GM19324 (cell line): ENCODE data around the gene ALOXE3.
"Not testable (repeated sequence)": the region's sequence is repeated elsewhere in the genome, so short reads cannot be mapped to it uniquely, and the experiment has no call there.

Source experiments
- ATAC-seq: cut with Tn5 transposase; IDR thresholded peaks from one replicate; pipeline ENCODE4 v1.9.1; 2021; ENCODE audit warnings: mild to moderate bottlenecking, moderate library complexity; ENCODE audit not compliant: unreplicated experiment, low FRiP score

Gene ALOXE3

GRCh38 chr17:8103549-8103948 is 14.8 kb downstream of the ALOXE3 start:
- ATAC-seq = no peak

DNA sequence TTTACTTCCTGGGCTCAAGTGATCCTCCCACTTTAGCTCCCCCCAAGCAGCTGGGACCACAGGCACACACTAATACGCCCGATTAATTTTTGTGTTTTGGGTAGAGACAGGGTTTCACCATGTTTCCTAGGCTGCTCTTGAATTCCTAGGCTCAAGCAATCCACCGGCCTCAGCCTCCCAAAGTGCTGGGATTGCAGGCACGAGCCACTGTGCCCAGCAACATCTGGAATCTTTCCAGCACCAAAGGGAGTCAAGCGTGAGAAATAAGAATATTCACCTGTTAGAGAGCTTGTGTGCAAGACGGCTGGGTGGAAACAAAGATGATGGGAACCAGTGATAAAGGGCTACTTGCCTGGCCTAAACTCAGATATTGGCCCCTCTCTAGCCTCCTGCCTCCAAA is 16.6 kb downstream of the ALOXE3 start:
- ATAC-seq = no peak

DNA sequence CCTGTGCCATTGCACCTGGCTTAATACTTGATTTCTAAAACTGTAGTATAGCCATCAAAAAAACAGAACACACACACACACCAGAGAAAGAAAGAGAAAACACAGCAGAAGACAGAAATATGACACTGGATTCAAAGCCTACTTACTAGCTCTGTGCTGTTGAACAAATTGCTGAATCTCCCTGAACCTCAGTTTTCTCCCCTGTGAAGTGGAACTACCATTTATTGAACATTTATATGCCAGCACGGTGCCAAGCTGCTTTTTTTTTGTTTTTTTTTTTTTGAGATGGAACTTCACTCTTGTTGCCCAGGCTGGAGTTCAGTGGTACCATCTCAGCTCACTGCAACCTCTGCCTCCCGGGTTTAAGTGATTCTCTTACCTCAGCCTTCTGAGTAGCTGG is 17.6 kb downstream of the ALOXE3 start:
- ATAC-seq = no peak

GRCh38 chr17:8100111-8100510 is 18.2 kb downstream of the ALOXE3 start:
- ATAC-seq = no peak

- no peak for ATAC-seq
Observed at GRCh38 chr17:8096541-8096940, 21.8 kb downstream of the ALOXE3 start.

GRCh38 chr17:8095361-8095760 is 23.0 kb downstream of the ALOXE3 start:
- ATAC-seq = no peak

GRCh38 chr17:8091033-8091687 is 27.2 kb downstream of the ALOXE3 start:
- ATAC-seq = no peak

DNA sequence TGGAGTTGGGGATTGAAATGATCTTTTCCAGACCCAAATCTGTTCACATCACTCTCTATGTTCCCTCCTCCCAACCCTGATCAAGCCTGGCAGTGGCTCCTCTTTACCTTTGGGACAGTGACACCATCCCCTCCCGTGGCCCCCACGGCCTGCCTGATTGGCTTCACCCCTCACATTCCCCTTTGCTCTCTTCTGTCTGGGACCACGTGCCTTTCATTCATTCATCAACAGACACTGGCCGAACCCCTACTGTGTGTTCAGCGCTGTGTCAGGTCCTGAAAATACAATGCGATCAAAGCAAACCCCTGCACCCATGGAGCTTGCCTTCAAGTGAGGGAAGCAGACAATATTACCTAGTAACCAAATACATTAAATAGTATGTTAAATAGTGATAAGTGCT is 28.6 kb downstream of the ALOXE3 start:
- no peak for ATAC-seq

DNA sequence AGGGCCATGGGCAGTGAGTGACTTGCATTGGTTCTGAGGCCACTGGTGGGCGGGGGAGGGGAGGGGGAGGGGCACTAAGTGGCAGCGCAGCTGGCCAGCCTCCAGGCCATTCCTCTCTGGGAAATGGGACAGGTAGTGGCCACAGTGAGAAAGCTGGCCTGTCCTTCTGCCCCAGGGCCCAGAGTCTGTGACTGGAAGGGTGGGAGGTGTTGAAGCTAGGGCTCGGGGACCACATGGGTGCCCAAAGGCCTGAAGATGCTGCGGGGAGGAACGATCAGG is 30.4 kb downstream of the ALOXE3 start:
- ATAC-seq = no peak

DNA sequence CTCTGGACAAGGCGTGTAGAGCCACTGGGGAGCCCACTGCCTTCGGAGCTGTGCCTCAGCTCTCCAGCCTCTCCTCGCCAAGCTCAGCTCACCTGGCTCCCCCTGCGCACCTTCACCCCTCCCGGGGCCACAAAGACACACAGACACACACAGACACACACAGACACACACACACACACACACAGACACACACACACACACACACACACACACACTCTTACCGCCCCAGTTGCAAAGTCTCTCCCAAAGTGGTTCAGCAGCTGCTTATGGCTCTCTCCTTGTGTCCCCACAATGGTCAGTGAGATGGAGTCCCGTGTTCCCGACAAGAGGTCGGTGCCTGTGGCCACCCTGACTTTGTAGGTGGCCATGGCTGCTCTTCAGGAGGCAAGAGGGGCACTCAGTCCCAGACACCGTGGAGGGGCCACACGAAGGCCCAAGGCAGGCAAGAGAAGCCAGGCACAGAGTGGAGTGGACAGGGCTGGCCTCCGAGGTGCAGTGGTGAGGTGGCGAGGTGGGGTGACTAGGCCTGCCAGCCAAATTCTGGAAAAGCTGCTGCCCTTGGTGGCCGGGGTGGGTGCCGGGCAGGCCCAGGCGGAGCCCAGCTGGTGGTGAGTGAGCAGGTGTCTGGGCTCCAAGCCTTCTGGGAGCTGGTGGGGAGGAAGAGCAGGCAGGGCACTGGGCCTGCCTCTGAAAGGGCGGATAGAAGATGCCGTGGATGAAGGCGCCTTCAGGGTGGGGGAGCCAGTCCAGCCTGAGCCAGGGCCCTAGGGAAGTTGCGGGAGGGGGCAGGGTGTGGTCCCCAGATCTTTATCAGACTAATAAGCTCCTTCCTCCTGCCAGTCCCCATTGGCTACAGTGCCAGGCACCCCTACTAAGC is 31.0 kb downstream of the ALOXE3 start, which contains the start of gene ALOX12B:
Gene ALOX12B, minus strand, starts transcription at position 642 of the 877 bp plus-strand sequence. Its CDS starts 274 bp downstream, at position 368.
- no peak for ATAC-seq

DNA sequence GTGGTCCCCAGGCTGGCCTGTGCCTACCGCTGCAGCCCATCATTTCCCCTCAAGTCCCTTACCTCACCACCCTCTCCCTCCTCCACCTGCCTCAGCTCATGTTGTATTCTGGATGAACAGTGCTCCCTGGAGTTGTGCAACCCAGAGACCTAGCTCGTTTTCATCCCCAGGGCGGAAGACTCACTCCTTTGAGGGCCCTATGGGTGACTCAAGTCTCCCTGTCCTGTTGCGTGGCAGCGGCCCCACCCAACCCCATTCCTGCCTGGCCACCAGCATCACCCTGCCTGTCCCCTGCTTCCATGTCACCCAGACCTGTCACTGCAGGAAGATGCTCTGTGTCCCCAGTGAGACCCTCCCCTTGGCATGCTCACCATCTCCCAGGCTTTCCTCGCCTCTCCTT is 34.1 kb downstream of the ALOXE3 start:
- no peak for ATAC-seq

DNA sequence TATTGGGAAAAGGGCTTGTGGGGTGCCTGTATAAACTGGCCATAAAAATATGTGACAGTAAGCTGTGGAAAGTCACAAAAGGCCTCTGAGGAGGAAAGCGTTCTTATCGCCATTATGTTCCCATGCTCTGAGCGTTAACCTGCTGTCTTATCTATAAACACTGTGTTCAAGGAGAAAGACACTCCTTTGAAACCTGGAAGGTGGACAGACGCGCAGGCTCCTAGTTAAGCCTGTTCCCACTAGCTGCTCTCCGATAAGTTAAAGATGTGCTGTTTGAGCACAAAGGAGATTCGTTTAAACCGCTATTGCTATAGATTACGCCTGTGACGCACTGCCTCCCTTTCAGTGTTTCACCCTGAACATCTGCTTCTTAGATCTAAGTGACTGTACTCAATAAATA is 36.0 kb downstream of the ALOXE3 start:
- no peak for ATAC-seq

- ATAC-seq = no peak
Observed at GRCh38 chr17:8081876-8082275, 36.4 kb downstream of the ALOXE3 start.

DNA sequence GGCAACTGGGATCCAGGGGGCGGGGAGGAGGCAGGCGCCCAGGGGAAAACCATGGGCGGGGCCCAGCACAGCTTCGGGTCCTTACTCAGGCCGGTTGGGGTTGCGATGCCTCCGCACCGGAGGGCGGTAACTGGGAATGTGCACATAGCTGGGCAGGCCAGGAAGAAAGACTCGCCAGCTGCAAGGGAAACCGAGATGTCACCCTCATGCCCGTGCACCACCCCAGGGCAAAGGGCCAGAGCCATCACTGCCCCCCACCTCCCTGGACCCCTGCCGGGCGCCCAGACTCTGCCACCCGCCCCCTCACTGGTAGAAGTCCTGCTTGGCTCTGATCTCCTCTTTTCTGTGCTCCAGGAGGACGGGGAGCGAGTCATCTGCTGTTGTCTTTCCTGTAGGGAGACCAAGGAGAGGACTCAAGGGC is 37.5 kb downstream of the ALOXE3 start:
- no peak for ATAC-seq

GRCh38 chr17:8080208-8080798 is 38.0 kb downstream of the ALOXE3 start:
- no peak for ATAC-seq

GRCh38 chr17:8079291-8080207 is 38.8 kb downstream of the ALOXE3 start:
- no peak for ATAC-seq

GRCh38 chr17:8077939-8078338 is 40.4 kb downstream of the ALOXE3 start:
- ATAC-seq = not testable (repeated sequence)

- ATAC-seq = no peak
Observed at GRCh38 chr17:8076502-8077266, 41.6 kb downstream of the ALOXE3 start.

DNA sequence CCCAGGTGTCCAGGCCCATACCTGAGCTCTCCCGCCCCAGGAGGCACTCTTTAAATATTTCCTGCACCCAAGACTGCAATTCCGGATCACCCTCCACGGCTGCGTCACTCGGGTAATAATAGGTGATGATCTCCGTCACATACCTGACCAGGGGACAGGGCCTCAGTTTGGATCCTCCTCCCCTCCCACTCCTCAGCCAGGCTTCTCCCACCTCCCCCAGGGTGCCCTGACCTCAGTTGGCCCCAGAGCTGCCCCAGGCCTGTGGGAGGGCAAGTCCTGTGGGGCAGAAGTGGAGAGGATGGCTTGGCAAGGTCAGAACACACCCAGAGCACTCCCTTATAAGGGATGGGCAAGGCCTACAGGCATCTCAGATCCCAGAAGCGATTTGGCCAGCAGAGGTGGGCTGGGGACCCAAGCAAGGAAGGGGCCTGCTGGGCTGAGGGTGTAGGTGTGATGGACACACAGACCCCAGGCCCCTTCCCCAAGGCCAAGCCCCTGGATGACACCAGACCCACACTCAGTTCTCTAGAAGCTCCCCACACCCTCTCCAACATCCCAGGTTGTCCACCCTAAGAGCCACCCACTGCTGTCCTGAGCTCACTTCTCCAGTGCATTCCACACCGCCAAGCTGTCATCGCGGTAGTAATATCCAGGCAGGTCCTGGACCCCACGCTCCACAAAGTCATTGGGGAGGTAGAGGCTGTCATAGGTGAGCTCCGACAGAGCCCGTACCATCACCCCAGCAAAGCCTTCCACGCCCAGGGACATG is 42.6 kb downstream of the ALOXE3 start:
- ATAC-seq = no peak
